Measurements from ENCODE around the gene CNNM4. TPM values are rescaled to one million over a fixed set of nuclear protein-coding genes. Genes with fewer than 3 reads are reported as not detected.

Gene CNNM4
- total and polyA plus RNA-seq, 2 of the 4 experiments (the other 2 are of a cell fraction): 2.0 to 4.1 TPM

DNA sequence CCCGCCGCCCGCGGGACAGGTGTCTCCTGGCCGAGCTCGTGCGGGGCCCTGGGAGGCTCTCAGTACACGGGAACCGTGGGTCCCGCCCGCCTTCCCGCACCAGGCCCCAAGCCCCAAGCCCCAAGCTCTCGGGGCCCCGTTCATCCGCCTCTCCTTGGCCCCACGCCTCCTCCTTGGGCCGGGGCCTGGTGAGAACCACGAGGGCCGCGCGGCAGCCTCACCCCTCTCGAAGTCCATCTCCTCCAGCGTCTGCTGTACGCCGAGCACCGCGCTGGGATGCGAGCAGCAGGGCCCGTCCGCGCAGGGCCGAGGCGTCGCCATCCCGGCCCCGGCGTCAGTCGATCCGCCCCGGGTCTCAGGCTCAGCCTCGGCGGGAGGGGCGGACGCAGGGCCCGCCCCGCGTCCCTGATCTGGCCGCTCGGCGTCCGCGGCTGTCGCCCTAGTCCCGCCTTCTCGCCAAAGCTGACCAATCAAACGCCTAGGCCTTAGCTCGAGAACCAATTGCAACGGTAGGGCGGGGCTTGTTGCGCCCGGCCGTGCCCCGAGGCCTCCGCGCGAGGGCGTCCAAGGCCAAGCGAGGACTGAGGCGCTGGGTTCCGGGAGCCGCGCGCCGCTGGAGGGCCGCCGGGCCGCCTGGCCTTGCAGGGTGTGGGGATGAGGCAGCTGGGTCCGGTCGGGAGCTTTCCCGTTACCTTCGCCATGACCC is 97.1 kb downstream of the CNNM4 start, which contains the start of gene ANKRD39:
Gene ANKRD39 (minus strand): TSS at position 350 of the 706 bp plus-strand sequence. CDS start 29 bp downstream, at position 321.
- peaks cover 29% of the 10 kb centered on the region for H3K36me3 ChIP-seq (ENCODE audit: control insufficient read depth, insufficient read depth, low read length)
- no peak within 1 kb of the TSS for H3K56ac ChIP-seq (ENCODE audit: extremely low read depth, insufficient read depth, low read length)
- H3K9me3 ChIP-seq (ENCODE audit: control insufficient read depth, insufficient read depth, low read length): no peaks in the 10 kb centered on the region
- CTCF ChIA-PET: interaction anchor here (0.6 to 2.0 kb wide), 20 partner anchors 10 to 105 kb away, joined by 3 to 23 read pairs (median 4); no protein-coding TSS in a partner anchor
- peak; percentile 98 for DNase-seq
- peak within 1 kb of the TSS; percentile 58 for H3K27ac ChIP-seq (ENCODE audit: insufficient read depth, low read length)
- peak within 1 kb of the TSS; percentile 64 for H3K14ac ChIP-seq (replicated peaks; ENCODE audit: low read depth, low read length)
- H3K4ac ChIP-seq (ENCODE audit: low read depth, low read length): peak within 1 kb of the TSS; percentile 84
- no peak for TF ChIP-seq RFX5 (IDR thresholded peaks at IDR 0.05; ENCODE audit: low read depth, low read length)
- TF ChIP-seq FOS (IDR thresholded peaks at IDR 0.05; ENCODE audit: low read depth, low read length): peak; percentile 79; the same call in 1 of the 2 replicates
- peak; percentile 46; the same call in 1 of the 2 replicates for TF ChIP-seq MXI1 (IDR thresholded peaks at IDR 0.05; ENCODE audit: borderline replicate concordance, low read depth, low read length)
- TF ChIP-seq RAD21 (IDR thresholded peaks at IDR 0.05; ENCODE audit: low read length): peak; percentile 93
- TF ChIP-seq CEBPB (IDR thresholded peaks at IDR 0.05; ENCODE audit: low read depth, low read length): no peak
- no peak for TF ChIP-seq MAFK (IDR thresholded peaks at IDR 0.05; ENCODE audit: low read depth, low read length)
- TF ChIP-seq POLR2A (IDR thresholded peaks at IDR 0.05; ENCODE audit: low read depth, low read length): peak; percentile 53; the same call in 1 of the 2 replicates
- peak; percentile 90 for TF ChIP-seq SMC3 (IDR thresholded peaks at IDR 0.05; ENCODE audit: low read depth, low read length)
- TF ChIP-seq MAZ (IDR thresholded peaks at IDR 0.05; ENCODE audit: borderline replicate concordance, low read depth, low read length): peak; percentile 75; the same call in 1 of the 2 replicates
- TF ChIP-seq, protein P1, sequence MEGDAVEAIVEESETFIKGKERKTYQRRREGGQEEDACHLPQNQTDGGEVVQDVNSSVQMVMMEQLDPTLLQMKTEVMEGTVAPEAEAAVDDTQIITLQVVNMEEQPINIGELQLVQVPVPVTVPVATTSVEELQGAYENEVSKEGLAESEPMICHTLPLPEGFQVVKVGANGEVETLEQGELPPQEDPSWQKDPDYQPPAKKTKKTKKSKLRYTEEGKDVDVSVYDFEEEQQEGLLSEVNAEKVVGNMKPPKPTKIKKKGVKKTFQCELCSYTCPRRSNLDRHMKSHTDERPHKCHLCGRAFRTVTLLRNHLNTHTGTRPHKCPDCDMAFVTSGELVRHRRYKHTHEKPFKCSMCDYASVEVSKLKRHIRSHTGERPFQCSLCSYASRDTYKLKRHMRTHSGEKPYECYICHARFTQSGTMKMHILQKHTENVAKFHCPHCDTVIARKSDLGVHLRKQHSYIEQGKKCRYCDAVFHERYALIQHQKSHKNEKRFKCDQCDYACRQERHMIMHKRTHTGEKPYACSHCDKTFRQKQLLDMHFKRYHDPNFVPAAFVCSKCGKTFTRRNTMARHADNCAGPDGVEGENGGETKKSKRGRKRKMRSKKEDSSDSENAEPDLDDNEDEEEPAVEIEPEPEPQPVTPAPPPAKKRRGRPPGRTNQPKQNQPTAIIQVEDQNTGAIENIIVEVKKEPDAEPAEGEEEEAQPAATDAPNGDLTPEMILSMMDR (conservative IDR thresholded peaks at IDR 0.05; ENCODE audit: low read depth, low read length): peak; percentile 99
- no TSS peak for BruUV-seq (replicated peaks)
- H2BK15ac ChIP-seq (ENCODE audit: low read depth, low read length): no peak within 1 kb of the TSS
- H3K4me2 ChIP-seq (ENCODE audit: low read depth, low read length): peak within 1 kb of the TSS; percentile 87
- H2AFZ ChIP-seq (replicated peaks; ENCODE audit: low read length, poor library complexity): peak within 1 kb of the TSS; percentile 99
- no peaks in the 10 kb centered on the region for H3K27me3 ChIP-seq (ENCODE audit: control insufficient read depth, insufficient read depth, low read length)
- peaks cover 3% of the 10 kb centered on the region; the same call in 1 of the 2 replicates for H3K9me1 ChIP-seq (ENCODE audit: insufficient read depth, low read length)
- peak within 1 kb of the TSS; percentile 74 to 84 for H4K8ac ChIP-seq (ENCODE audit: low read depth in 2 of 2, low read length in 2 of 2)
- H3K4me1 ChIP-seq (ENCODE audit: control insufficient read depth, insufficient read depth, low read length): peaks cover 12% of the 10 kb centered on the region
- peak; percentile 96 for ATAC-seq (ENCODE audit: low read depth)
- H3K79me1 ChIP-seq (ENCODE audit: low read depth in 1 of 2, low read length in 2 of 2): peaks cover 11 to 36% of the 10 kb centered on the region in 2 experiments
- intact Hi-C loops (cut with micrococcal nuclease) (loop anchor here (1.0 kb wide), 3 partner anchors 10 to 102 kb away; no protein-coding TSS in a partner anchor), dilution Hi-C loops (cut with HindIII; ENCODE audit: low sequenced_read_pairs, unreplicated experiment) (no loop called here), in situ Hi-C loops (cut with MboI; ENCODE audit: low sequenced_read_pairs) (loop anchor here (5.0 to 25.0 kb wide), 2 partner anchors 99 to 254 kb away; partner anchors contain the start of gene ANKRD36)
- H3K4me3 ChIP-seq (ENCODE audit: insufficient read depth, low read depth, low read length): peak within 1 kb of the TSS; percentile 60
- peak within 1 kb of the TSS; percentile 62 for H4K91ac ChIP-seq (ENCODE audit: insufficient read depth, low read depth, low read length)
- no peak within 1 kb of the TSS for H2BK120ac ChIP-seq (ENCODE audit: low read depth, low read length)
- POLR2A ChIA-PET (ENCODE audit: unreplicated experiment): interaction anchor here (0.8 kb wide), 1 partner anchor 95 kb away, joined by 3 read pairs; no protein-coding TSS in a partner anchor
- H2AK5ac ChIP-seq (ENCODE audit: low read depth, low read length): no peak within 1 kb of the TSS
- no peak within 1 kb of the TSS for H2BK20ac ChIP-seq (ENCODE audit: low read depth, low read length)
- peak within 1 kb of the TSS; percentile 95 for H2AK9ac ChIP-seq (replicated peaks; ENCODE audit: low read depth, low read length, poor library complexity)
- H3K18ac ChIP-seq (ENCODE audit: low read depth, low read length): no peak within 1 kb of the TSS; the same call in 1 of the 2 replicates
- H4K5ac ChIP-seq (ENCODE audit: low read depth, low read length): no peak within 1 kb of the TSS; the same call in 1 of the 2 replicates
- H3K9ac ChIP-seq (ENCODE audit: low read depth, low read length): peak within 1 kb of the TSS; percentile 63
- 0% methylated on average over 42 of the region's 81 CpGs; no CpG with 5 or more reads in 1 of the 2 experiments for WGBS, 2 experiments (ENCODE audit: extremely low coverage in 2 of 2, insufficient read length in 1 of 2)
- peak within 1 kb of the TSS; percentile 17 for H2BK5ac ChIP-seq (ENCODE audit: low read depth, low read length, poor library complexity, severe bottlenecking)
- H3K23ac ChIP-seq (ENCODE audit: low read depth, low read length): peak within 1 kb of the TSS; percentile 66; the same call in 1 of the 2 replicates
- H4K20me1 ChIP-seq (ENCODE audit: insufficient read depth, low read length): no peaks in the 10 kb centered on the region; the same call in 1 of the 2 replicates
